HCT116 (cell line): Measurements from ENCODE around the gene COX6A2. TPM values are rescaled to one million over a fixed set of nuclear protein-coding genes. Genes with fewer than 3 reads are reported as not detected.

ENCODE experiments used
- ATAC-seq: fragments of 200-7000 bp; cut with Tn5 transposase; 2 replicates; pipeline ENCODE4 v1.9.1; 2020; ENCODE audit warnings: mild to moderate bottlenecking, moderate library complexity
- BruUV-seq: library from RNA; stranded (reverse); fragments of 400-500 nt; replicated peaks from 2 replicates; lab custom pipeline; 2021; lab: Mats Ljungman, UMichigan
- CTCF ChIA-PET: fragments of 300-600 bp; sonication (Branson Sonifier 250); formaldehyde crosslinking; loops from one replicate; lab custom pipeline; 2021; ENCODE audit warnings: antibody characterized with exemption; lab: Charles Lee
- POLR2A ChIA-PET: fragments of 300-600, 350-600 bp; sonication (Branson Sonifier 250); formaldehyde crosslinking; loops from one replicate; lab custom pipeline; 2021; ENCODE audit warnings: antibody characterized with exemption; lab: Charles Lee
- RAD21 ChIA-PET, 2 experiments: fragments of 300-600 bp; sonication (Branson Sonifier 250); formaldehyde crosslinking; loops; one replicate each; lab custom pipeline; 2023; ENCODE audit warnings: low total read pairs in 2 of 2; ENCODE audit not compliant: uncharacterized antibody in 2 of 2, unreplicated experiment in 2 of 2, low non-redundant PET in 1 of 2; lab: Charles Lee
- DNase-seq: peaks from one replicate; pipeline ENCODE4 v3.0.0-alpha.2; 2010; ENCODE audit warnings: low read depth, low spot score
- H2AFZ ChIP-seq: fragments of 200-600 bp; shearing (Covaris generic), sonication (generic); 2 replicates; pipeline ENCODE4 v1.6.1; 2017; ENCODE audit warnings: low read depth, mixed run types, mixed read lengths, antibody characterized with exemption, low read length; ENCODE audit not compliant: poor library complexity, severe bottlenecking
- H3K27ac ChIP-seq: 2 replicates; pipeline ENCODE4 v1.5.1; 2012; ENCODE audit warnings: low read depth, low read length
- H3K27me3 ChIP-seq: fragments of 200-600 bp; sonication (generic); 2 replicates; pipeline ENCODE4 v1.6.1; 2016; ENCODE audit warnings: mixed run types, low read length, mixed read lengths; ENCODE audit not compliant: insufficient read depth
- H3K36me3 ChIP-seq, 2 experiments: fragments of 200-500 bp in 1 of 2; fragments of 200-600 bp in 1 of 2; sonication (Bioruptor generic) in 1 of 2; sonication (generic) in 1 of 2; 2 replicates each; pipeline versions ENCODE4 v1.5.1 to v1.6.1; 2014 to 2016; ENCODE audit warnings: low read length in 2 of 2, inconsistent platforms in 1 of 2, mixed read lengths in 1 of 2, mixed run types in 1 of 2; ENCODE audit not compliant: insufficient read depth in 2 of 2, control insufficient read depth in 1 of 2
- H3K4me1 ChIP-seq, 2 experiments: fragments of 200-600 bp in 1 of 2; sonication (generic) in 1 of 2; 2 replicates each; pipeline versions ENCODE4 v1.5.1 to v1.6.1; 2012 to 2017; ENCODE audit warnings: low read length in 2 of 2, inconsistent platforms in 1 of 2, mild to moderate bottlenecking in 1 of 2, mixed read lengths in 1 of 2, mixed run types in 1 of 2, moderate library complexity in 1 of 2; ENCODE audit not compliant: insufficient read depth in 2 of 2, control insufficient read depth in 1 of 2
- H3K4me2 ChIP-seq: fragments of 200-600 bp; sonication (generic); 2 replicates; pipeline ENCODE4 v1.6.1; 2017; ENCODE audit warnings: mixed run types, low read length, mixed read lengths
- H3K4me3 ChIP-seq, 2 experiments: fragments of 200-600 bp in 1 of 2; sonication (generic) in 1 of 2; replicated peaks in 1 of 2; 2 replicates each; pipeline ENCODE4 v1.5.1; 2011 to 2016; ENCODE audit warnings: low read length in 2 of 2, control low read depth in 1 of 2, low read depth in 1 of 2, mild to moderate bottlenecking in 1 of 2, mixed read lengths in 1 of 2, mixed run types in 1 of 2
- H3K79me2 ChIP-seq: fragments of 200-600 bp; sonication (generic); 2 replicates; pipeline ENCODE4 v1.6.1; 2017; ENCODE audit warnings: mild to moderate bottlenecking, mixed run types, low read length, moderate library complexity, mixed read lengths; ENCODE audit not compliant: insufficient read depth
- H3K9ac ChIP-seq: fragments of 200-600 bp; sonication (generic); 2 replicates; pipeline ENCODE4 v1.6.1; 2016; ENCODE audit warnings: low read length, mixed read lengths
- H3K9me2 ChIP-seq: fragments of 200-600 bp; sonication (generic), shearing (Covaris generic); 2 replicates; pipeline ENCODE4 v1.6.1; 2017; ENCODE audit warnings: mixed run types, mild to moderate bottlenecking, moderate library complexity; ENCODE audit not compliant: insufficient read depth
- H3K9me3 ChIP-seq, 2 experiments: fragments of 200-500 bp in 1 of 2; fragments of 200-600 bp in 1 of 2; sonication (Bioruptor generic) in 1 of 2; sonication (generic) in 1 of 2; 2 replicates each; pipeline ENCODE4 v1.6.1; 2014 to 2017; ENCODE audit warnings: low read length in 2 of 2, mixed read lengths in 2 of 2, inconsistent platforms in 1 of 2, low read depth in 1 of 2, mild to moderate bottlenecking in 1 of 2, mixed run types in 1 of 2, moderate library complexity in 1 of 2; ENCODE audit not compliant: control insufficient read depth in 1 of 2, insufficient read depth in 1 of 2
- H4K20me1 ChIP-seq: fragments of 200-600 bp; sonication (generic), shearing (Covaris generic); 2 replicates; pipeline ENCODE4 v1.6.1; 2017; ENCODE audit warnings: mixed run types, mild to moderate bottlenecking, moderate library complexity; ENCODE audit not compliant: insufficient read depth
- CBX3 ChIP-seq: IDR thresholded peaks from 2 replicates; pipeline ENCODE4 v1.6.1; 2012; ENCODE audit warnings: low read depth
- EGR1 ChIP-seq: IDR thresholded peaks from 2 replicates; pipeline ENCODE4 v1.6.1; 2012; ENCODE audit warnings: low read depth
- ELF1 ChIP-seq: IDR thresholded peaks from 2 replicates; pipeline ENCODE4 v1.6.1; 2012; ENCODE audit warnings: low read depth, borderline replicate concordance
- EZH2 ChIP-seq: fragments of 200-600 bp; sonication (generic); IDR thresholded peaks from 2 replicates; pipeline ENCODE4 v1.6.1; 2017; ENCODE audit warnings: antibody characterized with exemption, mixed run types
- EZH2phosphoT487 ChIP-seq: fragments of 200-600 bp; IDR thresholded peaks from 2 replicates; pipeline ENCODE4 v1.6.1; 2018; ENCODE audit warnings: antibody characterized with exemption, borderline replicate concordance
- FOSL1 ChIP-seq: IDR thresholded peaks from 2 replicates; pipeline ENCODE4 v1.6.1; 2012; ENCODE audit warnings: low read depth
- JUND ChIP-seq: IDR thresholded peaks from 2 replicates; pipeline ENCODE4 v1.6.1; 2012
- POLR2A ChIP-seq: IDR thresholded peaks from 2 replicates; pipeline ENCODE4 v1.7.0; 2011; ENCODE audit warnings: borderline replicate concordance; ENCODE audit not compliant: insufficient read depth, insufficient read length; ENCODE audit errors: extremely low read depth
- POLR2AphosphoS5 ChIP-seq: IDR thresholded peaks from 2 replicates; pipeline ENCODE4 v1.6.1; 2011; ENCODE audit warnings: mild to moderate bottlenecking, low read depth, low read length, moderate library complexity
- RAD21 ChIP-seq: IDR thresholded peaks from 2 replicates; pipeline ENCODE4 v1.6.1; 2012; ENCODE audit warnings: low read depth, mild to moderate bottlenecking
- SIN3A ChIP-seq: IDR thresholded peaks from 2 replicates; pipeline ENCODE4 v1.6.1; 2012; ENCODE audit warnings: low read depth
- SP1 ChIP-seq: IDR thresholded peaks from 2 replicates; pipeline ENCODE4 v1.6.1; 2012; ENCODE audit warnings: low read depth
- intact Hi-C: fragments of 100-400 bp; cut with micrococcal nuclease; formaldehyde crosslinking; loops from 2 replicates; pipeline ENCODE4 v1.10.0; 2022
- total RNA-seq: library from RNA; stranded (reverse); gene quantifications from one replicate; pipeline ENCODE4 v1.2.1, GENCODE V29; 2021; ENCODE audit not compliant: unreplicated experiment
- TF ChIP-seq, protein P1 (sequence below): IDR thresholded peaks from 2 replicates; pipeline ENCODE4 v1.6.1; 2012

The COX6A2 gene
- total RNA-seq, 1 experiment from 2014 or later, result not detected

DNA sequence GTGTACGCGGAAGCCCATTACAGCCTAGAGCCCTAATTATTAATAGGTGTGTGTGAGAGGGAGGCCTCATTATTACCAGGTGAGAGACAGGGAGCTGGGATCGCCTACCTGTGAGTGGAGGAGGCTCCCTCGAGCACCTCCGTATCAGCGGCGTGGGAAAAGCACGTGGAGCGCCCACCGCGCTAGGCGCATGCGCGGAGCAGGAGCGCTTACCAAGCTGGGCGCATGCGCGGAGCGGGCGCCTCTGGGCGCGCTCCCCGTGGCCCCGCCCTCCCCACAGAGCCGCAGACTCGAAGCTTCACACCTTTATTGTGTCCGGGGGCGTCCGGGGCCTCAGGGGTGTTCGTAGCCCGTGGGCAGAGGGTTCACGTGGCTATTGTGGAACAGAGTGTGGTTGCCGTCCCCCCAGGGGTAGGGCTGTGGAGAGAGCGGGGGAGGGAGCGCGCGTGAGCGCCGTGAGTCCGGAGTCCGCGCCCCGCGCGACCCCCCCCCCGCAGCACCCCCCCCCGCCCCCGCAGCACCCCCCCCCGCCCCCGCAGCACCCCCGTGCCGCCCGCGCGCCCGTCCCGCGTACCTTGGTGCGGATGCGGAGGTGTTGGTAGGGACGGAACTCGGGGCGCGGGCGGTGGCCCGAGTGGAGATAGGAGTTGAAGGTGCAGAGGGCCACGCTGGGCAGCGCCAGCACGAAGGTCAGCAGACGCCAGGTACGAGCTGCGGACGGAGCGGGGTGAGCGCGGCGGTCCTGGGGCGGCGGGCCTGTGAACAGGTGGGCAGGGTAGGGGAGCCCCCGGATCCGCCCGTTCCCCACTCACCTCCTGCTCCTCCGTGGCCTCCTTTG is 500 bp downstream of the COX6A2 start:
- ATAC-seq (no peak), DNase-seq (no peak)
- POLR2A ChIA-PET, result no interaction called here
- RAD21 ChIA-PET, result interaction anchor here in 1 of 2 experiments (0.5 kb wide), 1 partner anchor 22 kb away, joined by 8 read pairs; no protein-coding TSS in a partner anchor
- Histone ChIP-seq H3K79me2 (no peaks in the 10 kb centered on the region), H3K4me1 (no peaks in the 10 kb centered on the region), H3K4me2 (no peak overlapping the region), H2AFZ (no peak overlapping the region), H4K20me1 (no peaks in the 10 kb centered on the region), H3K9ac (no peak overlapping the region), H3K27ac (no peak overlapping the region), H3K36me3 (no peaks in the 10 kb centered on the region), H3K9me3 (no peaks in the 10 kb centered on the region), H3K27me3 (0 out of 2 replicates have a peak, but pooled peaks cover 7% of the 10 kb centered on the region), H3K9me2 (no peaks in the 10 kb centered on the region), H3K4me3 (no peak overlapping the region)
- BruUV-seq, result no TSS peak
- intact Hi-C loops, result no loop called here
- TF ChIP-seq RAD21 (no peak), SIN3A (no peak), EZH2phosphoT487 (no peak), EGR1 (no peak), EZH2 (no peak), POLR2AphosphoS5 (no peak), POLR2A (no peak), FOSL1 (no peak), SP1 (no peak), CBX3 (no peak), ELF1 (no peak), JUND (no peak)
- TF ChIP-seq, protein P1, sequence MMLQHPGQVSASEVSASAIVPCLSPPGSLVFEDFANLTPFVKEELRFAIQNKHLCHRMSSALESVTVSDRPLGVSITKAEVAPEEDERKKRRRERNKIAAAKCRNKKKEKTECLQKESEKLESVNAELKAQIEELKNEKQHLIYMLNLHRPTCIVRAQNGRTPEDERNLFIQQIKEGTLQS, result no peak
- CTCF ChIA-PET, result no interaction called here
